Fibroblast of the aortic adventitia (primary cell): ENCODE results near the gene RNMT. TPM values are rescaled to one million over a fixed set of nuclear protein-coding genes. Genes with fewer than 3 reads are reported as not detected.

Experiments
- DNase-seq: peaks from one replicate; pipeline ENCODE4 v3.0.0-alpha.2; 2010; ENCODE audit warnings: low read depth
- H3K4me3 ChIP-seq: 2 replicates; pipeline ENCODE4 v1.5.1; 2011; ENCODE audit warnings: low read depth, mild to moderate bottlenecking, control low read depth, low read length, moderate library complexity
- total RNA-seq: library from RNA; depleted of rRNA; stranded (reverse); fragments of >200 nt; gene quantifications from 2 replicates; pipeline ENCODE4 v1.2.3, GENCODE V29; 2012; ENCODE audit warnings: low replicate concordance
- TF ChIP-seq, protein P1 (sequence below): IDR thresholded peaks from 2 replicates; pipeline ENCODE4 v1.5.1; 2011; ENCODE audit warnings: mild to moderate bottlenecking, low read length, control low read depth, inconsistent platforms; ENCODE audit not compliant: insufficient read depth

The RNMT gene
- total RNA-seq, 1 donor = 30.0 TPM

DNA sequence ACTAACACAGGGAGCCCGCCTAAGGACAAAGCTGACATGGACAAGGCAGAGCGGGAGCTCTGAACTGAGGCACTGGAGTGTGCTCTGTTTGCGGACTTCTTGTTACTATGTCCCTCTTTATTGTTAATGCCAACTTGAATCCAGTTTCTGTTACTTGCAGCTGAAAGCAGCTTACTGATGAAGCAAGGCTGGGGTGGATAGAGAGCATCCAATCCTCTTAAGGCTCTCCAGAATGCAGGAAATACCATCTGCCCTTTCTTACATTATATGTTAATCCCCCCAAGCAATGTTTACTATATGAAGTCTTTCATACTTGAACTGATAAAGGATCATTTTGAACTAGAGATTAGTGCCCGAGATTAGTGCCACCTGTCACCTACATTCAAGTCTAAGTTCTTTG, 9.6 kb upstream of the RNMT start:
- DNase-seq = no peak
- no peak overlapping the region for H3K4me3 ChIP-seq
- TF ChIP-seq, protein P1, sequence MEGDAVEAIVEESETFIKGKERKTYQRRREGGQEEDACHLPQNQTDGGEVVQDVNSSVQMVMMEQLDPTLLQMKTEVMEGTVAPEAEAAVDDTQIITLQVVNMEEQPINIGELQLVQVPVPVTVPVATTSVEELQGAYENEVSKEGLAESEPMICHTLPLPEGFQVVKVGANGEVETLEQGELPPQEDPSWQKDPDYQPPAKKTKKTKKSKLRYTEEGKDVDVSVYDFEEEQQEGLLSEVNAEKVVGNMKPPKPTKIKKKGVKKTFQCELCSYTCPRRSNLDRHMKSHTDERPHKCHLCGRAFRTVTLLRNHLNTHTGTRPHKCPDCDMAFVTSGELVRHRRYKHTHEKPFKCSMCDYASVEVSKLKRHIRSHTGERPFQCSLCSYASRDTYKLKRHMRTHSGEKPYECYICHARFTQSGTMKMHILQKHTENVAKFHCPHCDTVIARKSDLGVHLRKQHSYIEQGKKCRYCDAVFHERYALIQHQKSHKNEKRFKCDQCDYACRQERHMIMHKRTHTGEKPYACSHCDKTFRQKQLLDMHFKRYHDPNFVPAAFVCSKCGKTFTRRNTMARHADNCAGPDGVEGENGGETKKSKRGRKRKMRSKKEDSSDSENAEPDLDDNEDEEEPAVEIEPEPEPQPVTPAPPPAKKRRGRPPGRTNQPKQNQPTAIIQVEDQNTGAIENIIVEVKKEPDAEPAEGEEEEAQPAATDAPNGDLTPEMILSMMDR = no peak

DNA sequence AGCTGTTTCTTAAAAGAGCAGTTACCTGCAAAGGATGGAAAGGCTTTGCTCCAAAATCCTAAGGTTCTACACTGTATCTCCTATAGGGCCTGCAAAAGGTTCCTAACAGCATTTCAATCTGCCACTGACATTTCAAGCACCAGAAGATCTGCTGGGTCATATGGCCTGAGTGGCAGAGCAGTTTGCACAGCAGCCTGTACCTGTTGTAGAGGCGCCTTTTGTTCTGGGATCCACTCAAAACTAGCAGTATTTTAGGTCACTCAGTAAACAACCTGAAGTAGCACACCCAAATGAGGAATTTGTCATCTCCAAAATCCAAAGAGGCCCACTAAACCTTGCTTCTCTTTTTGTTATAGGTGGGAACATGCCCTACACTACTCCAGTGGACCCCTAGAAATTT, 6.3 kb upstream of the RNMT start:
- no peak overlapping the region for H3K4me3 ChIP-seq
- no peak for DNase-seq
- TF ChIP-seq, protein P1 = no peak

DNA sequence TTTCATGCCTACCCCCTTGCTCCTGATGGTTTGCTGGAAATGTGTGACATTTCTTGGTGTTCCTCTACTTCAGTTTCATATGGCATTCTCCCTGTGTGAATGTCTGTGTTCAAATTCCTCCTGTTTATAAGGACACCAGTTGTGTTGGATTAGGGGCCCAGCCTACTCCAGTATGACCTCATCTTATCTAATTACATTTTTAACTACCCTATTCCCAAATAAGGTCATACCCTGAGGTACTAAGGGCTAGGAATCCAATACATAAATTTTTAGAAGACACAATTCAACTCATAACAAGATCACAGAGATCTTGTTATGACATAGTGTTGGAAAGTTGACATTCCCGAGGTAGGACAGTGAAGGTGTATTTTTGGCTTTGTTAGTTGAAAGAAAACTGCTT, 5.6 kb upstream of the RNMT start:
- no peak for DNase-seq
- TF ChIP-seq, protein P1 = no peak

DNA sequence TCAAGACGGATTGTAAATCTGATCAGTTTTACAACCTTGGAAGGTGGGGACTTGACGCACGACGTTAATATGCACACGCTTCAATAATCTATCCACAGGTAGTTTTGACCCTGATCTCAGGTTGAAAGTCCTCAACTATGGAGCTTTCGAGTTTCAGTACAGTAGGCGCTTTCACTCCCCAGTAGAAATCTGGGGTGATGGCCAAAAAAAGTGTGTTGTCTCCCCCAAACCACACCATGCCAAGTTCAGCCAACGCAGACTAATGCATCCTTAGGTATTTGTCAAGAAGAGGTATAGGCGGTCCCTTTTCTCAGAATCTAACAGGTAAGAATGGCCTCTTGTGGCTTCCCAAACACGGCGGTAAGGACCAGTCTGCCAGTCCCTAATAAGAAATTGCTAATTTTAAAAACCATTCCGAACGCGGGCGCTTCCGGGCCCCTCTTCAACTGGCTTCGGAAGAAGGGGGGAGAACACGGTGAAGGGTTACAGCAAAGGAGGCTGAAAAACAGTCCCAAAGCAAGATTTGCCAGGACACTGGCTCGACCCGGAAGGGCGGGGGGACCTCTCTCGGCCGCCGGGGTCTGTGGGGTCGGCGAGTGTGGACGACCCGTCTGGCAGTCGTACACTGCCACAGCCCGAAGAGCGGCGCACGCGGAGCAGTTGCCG, 774 bp upstream of the RNMT start:
- DNase-seq = peak; percentile 16
- TF ChIP-seq, protein P1 = no peak
- peak overlapping the region; percentile 80 for H3K4me3 ChIP-seq

More for the DNA sequence above, 5.6 kb upstream of the RNMT start:
- H3K4me3 ChIP-seq = no peak overlapping the region

DNA sequence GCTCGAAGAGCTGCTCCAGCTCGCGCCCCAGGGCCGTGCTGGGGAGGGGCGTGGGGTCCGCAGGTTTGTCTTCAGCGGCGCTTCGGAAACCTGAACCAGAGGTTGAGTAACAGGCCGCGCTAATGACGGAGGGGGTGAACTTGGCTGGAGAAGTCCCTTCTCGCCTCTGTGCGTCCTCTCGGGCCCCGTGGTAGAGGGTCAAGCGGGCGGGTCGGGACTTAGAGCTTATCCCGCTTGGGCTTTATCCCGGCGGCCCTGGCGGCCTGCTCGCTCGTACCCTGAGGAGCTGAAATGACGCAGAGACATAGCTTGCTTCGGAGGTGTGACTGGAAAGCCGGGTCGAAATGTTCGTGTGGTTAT, 479 bp downstream of the RNMT start:
- no peak for DNase-seq
- TF ChIP-seq, protein P1 = no peak
- peak overlapping the region; percentile 80 for H3K4me3 ChIP-seq

DNA sequence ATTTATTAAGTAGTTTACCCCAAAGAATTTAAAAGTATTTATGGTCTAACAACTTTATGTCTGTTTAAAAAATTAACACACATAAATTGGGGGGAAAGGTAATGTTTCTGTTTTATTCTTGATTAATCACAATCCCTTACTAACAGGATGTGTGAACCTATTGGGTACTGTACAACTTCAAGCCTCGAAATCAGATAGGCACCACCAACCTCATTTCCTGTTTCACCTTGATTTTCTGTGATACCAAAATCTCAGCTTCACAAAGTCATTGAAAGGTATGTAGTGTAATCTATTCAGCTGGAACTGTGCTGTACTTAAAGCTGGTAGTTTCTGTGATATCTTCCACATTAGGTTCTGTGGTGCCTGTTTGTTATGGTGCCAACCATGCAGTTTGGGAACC, 4.0 kb downstream of the RNMT start:
- TF ChIP-seq, protein P1 = no peak
- DNase-seq = no peak
- no peak overlapping the region for H3K4me3 ChIP-seq

DNA sequence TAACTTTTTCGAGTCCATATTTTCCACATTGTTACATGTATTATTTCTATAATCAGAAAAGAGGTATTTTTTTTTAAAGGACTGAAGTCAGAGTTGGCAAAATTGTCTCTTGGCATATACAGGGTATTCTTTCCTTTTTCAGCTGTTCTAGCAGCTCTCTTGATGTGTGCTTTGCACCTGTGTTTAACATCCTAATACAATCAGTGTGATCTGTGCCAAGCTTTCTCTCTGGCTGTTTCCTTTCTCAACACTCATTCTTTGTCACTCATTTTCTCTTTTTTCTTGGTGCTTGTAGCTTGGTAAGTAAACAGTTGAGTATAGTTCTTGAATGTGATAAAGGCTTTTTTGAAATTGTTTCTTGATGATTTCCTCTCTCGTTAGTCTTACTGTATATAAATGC, 9.2 kb downstream of the RNMT start:
- DNase-seq = no peak
- TF ChIP-seq, protein P1 = no peak
- H3K4me3 ChIP-seq = no peak overlapping the region
